ENCODE data around the gene CLEC4M.

GRCh38 chr19:7731615-7732014, 31.4 kb upstream of the CLEC4M start:
- TF ChIP-seq CTCF (conservative IDR thresholded peaks at IDR 0.05; ENCODE audit: low read depth in 2 of 2) (no peak), POLR2AphosphoS5 (IDR thresholded peaks at IDR 0.05; ENCODE audit: low read depth) (no peak)

Data from GM23338 (cell line).